ENCODE results near the gene CNKSR1.

The CNKSR1 gene

GRCh38 chr1:26132834-26133167, 44.5 kb upstream of the CNKSR1 start:
- TF ChIP-seq CTCF (IDR thresholded peaks at IDR 0.05) = no peak
- Histone ChIP-seq H3K4me1 (no peaks in the 10 kb centered on the region), H3K9me3 (ENCODE audit: control insufficient read depth, low read length) (no peaks in the 10 kb centered on the region), H3K79me2 (no peaks in the 10 kb centered on the region), H3K4me2 (ENCODE audit: low read length) (no peak overlapping the region), H3K27me3 (ENCODE audit: control insufficient read depth, insufficient read depth, low read length) (no peaks in the 10 kb centered on the region), H3K36me3 (ENCODE audit: control insufficient read depth, insufficient read depth, low read length) (no peaks in the 10 kb centered on the region), H3K4me3 (ENCODE audit: low read depth, low read length) (no peak overlapping the region), H3K27ac (no peak overlapping the region), H2AFZ (no peak overlapping the region), H3K9ac (no peak overlapping the region)

- H3K4me1 ChIP-seq = no peaks in the 10 kb centered on the region
- no peak for TF ChIP-seq CTCF (IDR thresholded peaks at IDR 0.05)
Observed at GRCh38 chr1:26134466-26134865, 42.8 kb upstream of the CNKSR1 start.

GRCh38 chr1:26138974-26139558, 38.2 kb upstream of the CNKSR1 start:
- no peaks in the 10 kb centered on the region for H3K27me3 ChIP-seq (ENCODE audit: control insufficient read depth, insufficient read depth, low read length)

More at GRCh38 chr1:26134466-26134865, 42.8 kb upstream of the CNKSR1 start:
- H3K9ac ChIP-seq = no peak overlapping the region
- no peak overlapping the region for H3K4me3 ChIP-seq (ENCODE audit: low read depth, low read length)
- H3K27ac ChIP-seq = no peak overlapping the region
- H3K27me3 ChIP-seq (ENCODE audit: control insufficient read depth, insufficient read depth, low read length) = no peaks in the 10 kb centered on the region
- H3K36me3 ChIP-seq (ENCODE audit: control insufficient read depth, insufficient read depth, low read length) = no peaks in the 10 kb centered on the region
- H2AFZ ChIP-seq = no peak overlapping the region
- no peak overlapping the region for H3K4me2 ChIP-seq (ENCODE audit: low read length)
- H3K79me2 ChIP-seq = no peaks in the 10 kb centered on the region
- H3K9me3 ChIP-seq (ENCODE audit: control insufficient read depth, low read length) = no peaks in the 10 kb centered on the region

GRCh38 chr1:26142159-26142558, 35.1 kb upstream of the CNKSR1 start:
- H3K4me3 ChIP-seq (ENCODE audit: low read depth, low read length) = no peak overlapping the region
- H3K9me3 ChIP-seq (ENCODE audit: control insufficient read depth, low read length) = no peaks in the 10 kb centered on the region
- no peak overlapping the region for H2AFZ ChIP-seq
- H3K4me1 ChIP-seq = no peaks in the 10 kb centered on the region
- no peaks in the 10 kb centered on the region for H3K79me2 ChIP-seq
- no peak overlapping the region for H3K9ac ChIP-seq
- no peak overlapping the region for H3K27ac ChIP-seq
- TF ChIP-seq CTCF (IDR thresholded peaks at IDR 0.05) = no peak
- no peak overlapping the region for H3K4me2 ChIP-seq (ENCODE audit: low read length)
- no peaks in the 10 kb centered on the region for H3K36me3 ChIP-seq (ENCODE audit: control insufficient read depth, insufficient read depth, low read length)
- no peaks in the 10 kb centered on the region for H3K27me3 ChIP-seq (ENCODE audit: control insufficient read depth, insufficient read depth, low read length)

More at GRCh38 chr1:26138974-26139558, 38.2 kb upstream of the CNKSR1 start:
- no peaks in the 10 kb centered on the region for H3K9me3 ChIP-seq (ENCODE audit: control insufficient read depth, low read length)
- H3K4me2 ChIP-seq (ENCODE audit: low read length) = no peak overlapping the region
- no peak for TF ChIP-seq CTCF (IDR thresholded peaks at IDR 0.05)
- H3K9ac ChIP-seq = no peak overlapping the region
- H3K27ac ChIP-seq = no peak overlapping the region
- H3K4me1 ChIP-seq = no peaks in the 10 kb centered on the region
- no peaks in the 10 kb centered on the region for H3K36me3 ChIP-seq (ENCODE audit: control insufficient read depth, insufficient read depth, low read length)
- H3K79me2 ChIP-seq = no peaks in the 10 kb centered on the region
- H3K4me3 ChIP-seq (ENCODE audit: low read depth, low read length) = no peak overlapping the region
- H2AFZ ChIP-seq = no peak overlapping the region

Data from parathyroid adenoma (tissue), 2 donors.